OCI-LY1 (cell line): Measurements from ENCODE around the gene LTV1.
"Not testable (repeated sequence)": the region's sequence is repeated elsewhere in the genome, so short reads cannot be mapped to it uniquely, and the experiment has no call there.

Experiments used
- EZH2 ChIP-seq: fragments of 200-600 bp; sonication (generic), shearing (Covaris generic); IDR thresholded peaks from 2 replicates; pipeline ENCODE4 v1.8.0; 2017; ENCODE audit warnings: borderline replicate concordance, mixed run types, mild to moderate bottlenecking, antibody characterized with exemption, low read length, moderate library complexity, mixed read lengths
- TF ChIP-seq, protein P1 (sequence below): fragments of 200-600 bp; sonication (generic), shearing (Covaris generic); IDR thresholded peaks from 2 replicates; pipeline ENCODE4 v1.5.1; 2017; ENCODE audit warnings: mild to moderate bottlenecking, antibody characterized with exemption, low read length, moderate library complexity, mixed read lengths

DNA sequence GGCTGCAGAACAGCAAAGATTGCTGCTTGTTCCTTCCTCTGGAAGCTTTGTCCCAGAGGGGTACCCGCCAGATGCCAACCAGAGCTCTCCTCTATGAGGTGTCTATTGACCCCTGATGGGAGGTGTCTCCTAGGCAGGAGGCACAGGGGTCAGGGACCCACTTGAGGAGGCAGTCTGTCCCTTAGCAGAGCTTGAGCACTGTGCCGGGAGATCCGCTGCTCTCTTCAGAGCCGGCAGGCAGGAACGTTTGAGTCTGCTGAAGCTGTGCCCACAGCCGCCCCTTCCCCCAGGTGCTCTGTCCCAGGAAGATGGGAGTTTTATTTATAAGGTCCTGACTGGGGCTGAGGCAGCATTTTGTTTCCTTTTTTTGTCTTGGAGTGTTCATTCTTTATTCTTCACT, 13.6 kb downstream of the LTV1 start:
- TF ChIP-seq EZH2, result not testable (repeated sequence)
- TF ChIP-seq, protein P1, sequence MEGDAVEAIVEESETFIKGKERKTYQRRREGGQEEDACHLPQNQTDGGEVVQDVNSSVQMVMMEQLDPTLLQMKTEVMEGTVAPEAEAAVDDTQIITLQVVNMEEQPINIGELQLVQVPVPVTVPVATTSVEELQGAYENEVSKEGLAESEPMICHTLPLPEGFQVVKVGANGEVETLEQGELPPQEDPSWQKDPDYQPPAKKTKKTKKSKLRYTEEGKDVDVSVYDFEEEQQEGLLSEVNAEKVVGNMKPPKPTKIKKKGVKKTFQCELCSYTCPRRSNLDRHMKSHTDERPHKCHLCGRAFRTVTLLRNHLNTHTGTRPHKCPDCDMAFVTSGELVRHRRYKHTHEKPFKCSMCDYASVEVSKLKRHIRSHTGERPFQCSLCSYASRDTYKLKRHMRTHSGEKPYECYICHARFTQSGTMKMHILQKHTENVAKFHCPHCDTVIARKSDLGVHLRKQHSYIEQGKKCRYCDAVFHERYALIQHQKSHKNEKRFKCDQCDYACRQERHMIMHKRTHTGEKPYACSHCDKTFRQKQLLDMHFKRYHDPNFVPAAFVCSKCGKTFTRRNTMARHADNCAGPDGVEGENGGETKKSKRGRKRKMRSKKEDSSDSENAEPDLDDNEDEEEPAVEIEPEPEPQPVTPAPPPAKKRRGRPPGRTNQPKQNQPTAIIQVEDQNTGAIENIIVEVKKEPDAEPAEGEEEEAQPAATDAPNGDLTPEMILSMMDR, result not testable (repeated sequence)
